Hippocampal formation (tissue), 2 donors: ENCODE results near the gene ZNF487.
"Not testable (repeated sequence)": the region's sequence is repeated elsewhere in the genome, so short reads cannot be mapped to it uniquely, and the experiment has no call there.

Source experiments
- DNase-seq, 2 donors: peaks; one replicate each; lab custom pipeline; 2025; lab: John Stamatoyannopoulos, UW

The ZNF487 gene

GRCh38 chr10:43437141-43437870 lies 395 bp downstream of the ZNF487 start:
- no peak for DNase-seq

DNA sequence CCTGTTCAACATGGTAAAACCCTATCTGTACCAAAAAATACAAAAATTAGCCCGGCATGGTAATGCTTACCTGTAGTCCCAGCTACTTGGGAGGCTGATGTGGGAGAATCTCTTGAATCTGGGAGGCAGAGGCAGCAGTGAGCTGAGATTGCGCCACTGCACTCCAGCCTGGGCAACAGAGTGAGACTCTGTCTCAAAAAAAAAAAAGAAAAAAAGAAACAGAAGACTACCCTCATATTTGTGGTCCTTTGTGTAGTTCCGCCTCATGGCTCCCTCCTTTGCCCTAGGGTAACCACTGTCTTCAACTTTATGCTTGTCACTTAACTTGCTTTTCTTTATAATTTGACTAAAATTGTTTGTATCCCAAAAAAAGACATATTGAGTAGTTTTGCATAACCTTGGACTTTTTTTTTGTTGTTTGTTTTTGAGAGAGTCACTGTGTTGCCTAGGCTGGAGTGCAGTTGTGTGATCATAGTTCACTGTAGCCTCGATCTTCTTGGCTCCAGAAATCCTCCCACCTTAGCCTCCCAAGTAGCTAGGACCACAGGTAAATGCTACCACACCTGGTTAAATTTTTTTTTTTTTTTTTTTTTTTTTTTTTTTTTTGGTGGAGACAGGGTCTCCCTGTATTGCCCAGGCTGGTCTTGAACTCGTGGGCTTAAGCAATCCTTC lies 3.7 kb downstream of the ZNF487 start:
- no peak for DNase-seq

DNA sequence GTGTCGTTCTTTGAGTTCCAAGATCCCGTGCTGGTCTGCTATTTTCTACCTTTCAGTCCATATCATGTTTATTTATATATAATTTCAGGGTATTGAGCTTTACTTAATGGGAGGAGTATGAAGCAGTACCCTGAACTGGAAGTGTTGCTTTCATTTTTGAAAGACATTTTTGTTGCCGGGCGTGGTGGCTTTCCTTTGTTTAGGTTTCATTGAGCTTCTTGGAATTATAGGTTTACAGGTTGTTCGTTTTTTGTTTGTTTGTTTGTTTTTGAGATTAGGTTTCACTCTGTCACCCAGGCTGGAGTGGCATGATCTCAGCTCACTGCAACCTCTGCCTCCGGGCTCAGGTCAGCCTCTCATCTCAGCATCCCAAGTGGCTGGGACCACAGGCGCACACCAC lies 7.4 kb downstream of the ZNF487 start:
- no peak for DNase-seq

- no peak for DNase-seq
Measured at GRCh38 chr10:43444897-43445466, 8.1 kb downstream of the ZNF487 start.

- DNase-seq = not testable (repeated sequence)
Measured at GRCh38 chr10:43446219-43447017, 9.5 kb downstream of the ZNF487 start.

DNA sequence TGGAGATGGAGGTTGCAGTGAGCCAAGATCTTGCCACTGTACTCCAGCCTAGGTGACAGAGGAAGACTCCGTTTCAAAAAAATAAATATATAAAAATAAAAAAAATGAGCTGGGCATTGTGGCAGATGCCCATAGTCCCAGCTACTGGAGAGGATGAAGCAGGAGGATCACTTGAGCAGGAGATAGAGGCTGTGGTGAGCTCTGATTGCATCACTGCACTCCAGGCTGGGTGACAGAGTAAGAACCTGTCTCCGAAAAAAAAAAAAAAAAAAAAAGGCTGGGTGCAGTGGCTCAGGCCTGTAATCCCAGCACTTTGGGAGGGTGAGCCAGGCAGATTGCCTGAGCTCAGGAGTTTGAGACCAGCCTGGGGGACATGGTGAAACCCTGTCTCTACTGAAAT lies 11.8 kb downstream of the ZNF487 start:
- DNase-seq = no peak

DNA sequence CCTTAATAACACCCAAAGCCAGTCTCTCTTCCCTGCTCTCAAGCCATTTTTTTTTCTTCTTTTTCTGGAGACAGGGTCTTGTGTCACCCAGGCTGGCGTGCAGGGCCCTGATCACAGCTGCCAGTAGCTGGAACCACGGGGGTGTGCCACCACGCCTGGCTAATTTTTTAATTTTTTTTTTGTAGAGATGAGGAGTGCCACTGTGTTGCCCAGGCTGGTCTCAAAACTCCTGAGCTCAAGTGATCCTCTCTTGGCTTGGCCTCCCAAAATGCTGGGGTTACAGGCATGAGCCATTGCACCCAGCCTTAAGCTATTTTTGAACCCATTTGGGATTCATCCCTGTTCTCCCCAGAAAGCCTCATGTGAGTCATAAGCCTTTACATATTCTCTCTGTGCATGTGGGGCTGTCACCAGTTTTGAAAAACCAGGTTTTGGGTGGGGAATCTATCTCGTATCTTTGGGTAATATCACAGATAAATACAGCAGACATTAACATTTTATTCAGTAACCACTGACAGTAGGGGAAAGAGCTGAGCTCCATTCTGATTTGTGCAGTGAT lies 15.5 kb downstream of the ZNF487 start:
- no peak for DNase-seq

DNA sequence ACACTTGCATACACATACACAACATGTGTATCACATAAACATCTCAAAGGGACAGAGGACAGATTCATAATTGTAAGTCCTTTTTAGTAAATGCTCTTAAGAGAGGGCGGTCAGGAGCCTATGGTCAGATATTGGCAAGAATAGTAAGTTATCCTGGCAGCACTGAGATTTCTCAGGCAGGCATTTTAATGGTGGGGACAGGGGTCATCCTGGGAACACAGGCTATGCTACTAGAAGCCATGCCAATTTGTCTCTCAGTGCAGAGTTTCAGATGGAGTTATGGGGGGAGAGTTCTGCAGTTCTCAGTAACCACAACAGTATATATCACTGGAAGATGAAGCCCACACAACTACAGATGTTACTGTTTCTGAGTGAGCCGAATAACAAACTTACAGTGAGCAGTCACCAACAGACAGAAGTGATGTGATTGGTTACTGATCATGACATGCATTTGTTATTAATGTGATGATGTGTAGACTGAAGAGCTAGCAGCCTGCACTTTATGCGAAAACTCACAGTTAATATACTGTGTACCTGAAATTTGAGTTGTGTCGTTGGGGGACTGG lies 16.4 kb downstream of the ZNF487 start:
- no peak for DNase-seq

GRCh38 chr10:43454025-43454424 lies 17.1 kb downstream of the ZNF487 start:
- not testable (repeated sequence) for DNase-seq

DNA sequence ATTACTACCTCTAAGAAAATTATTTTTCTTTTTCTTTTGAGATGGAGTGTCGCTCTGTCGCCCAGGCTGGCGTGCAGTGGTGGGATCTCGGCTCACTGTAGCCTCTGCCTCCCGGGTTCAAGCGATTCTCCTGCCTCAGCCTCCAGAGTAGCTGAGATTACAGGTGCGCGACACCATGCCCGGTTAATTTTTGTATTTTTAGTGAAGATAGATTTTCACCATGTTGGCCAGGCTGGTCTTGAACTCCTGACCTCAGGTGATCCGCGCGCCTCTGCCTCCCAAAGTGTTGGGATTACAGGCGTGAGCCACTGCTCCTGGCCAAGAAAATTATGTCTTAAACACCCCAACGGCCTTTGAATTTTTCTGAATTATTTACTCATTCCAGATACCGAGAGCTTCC lies 19.6 kb downstream of the ZNF487 start:
- DNase-seq = not testable (repeated sequence)

GRCh38 chr10:43458227-43458626 lies 21.3 kb downstream of the ZNF487 start:
- no peak for DNase-seq

- peak in 1 of 2 donors; percentile 84 for DNase-seq
Measured at GRCh38 chr10:43461950-43462349, 25.0 kb downstream of the ZNF487 start.

- not testable (repeated sequence) for DNase-seq
Measured at GRCh38 chr10:43465086-43465735, 28.3 kb downstream of the ZNF487 start.

- not testable (repeated sequence) for DNase-seq
Measured at GRCh38 chr10:43465736-43466120, 28.8 kb downstream of the ZNF487 start.

DNA sequence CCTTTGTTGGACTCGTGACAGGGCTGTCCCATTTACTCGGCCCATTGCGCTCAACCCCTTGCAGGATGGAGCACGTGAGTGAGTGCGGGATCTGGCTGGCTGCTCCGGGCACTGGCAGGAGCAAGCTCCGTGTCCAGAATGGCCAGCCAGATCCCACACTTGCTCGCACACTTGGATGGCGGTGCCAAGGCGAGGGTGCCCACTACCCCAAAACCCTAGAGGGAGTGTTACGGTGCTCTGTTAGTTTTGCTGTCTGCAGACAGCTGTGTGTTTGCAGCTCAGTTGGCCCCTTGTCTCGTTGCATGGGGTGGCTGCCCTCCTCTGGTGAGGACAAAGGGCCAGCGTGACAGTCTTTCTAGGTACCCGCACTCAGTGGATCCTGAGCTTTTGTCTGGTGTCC lies 34.2 kb downstream of the ZNF487 start:
- no peak for DNase-seq

DNA sequence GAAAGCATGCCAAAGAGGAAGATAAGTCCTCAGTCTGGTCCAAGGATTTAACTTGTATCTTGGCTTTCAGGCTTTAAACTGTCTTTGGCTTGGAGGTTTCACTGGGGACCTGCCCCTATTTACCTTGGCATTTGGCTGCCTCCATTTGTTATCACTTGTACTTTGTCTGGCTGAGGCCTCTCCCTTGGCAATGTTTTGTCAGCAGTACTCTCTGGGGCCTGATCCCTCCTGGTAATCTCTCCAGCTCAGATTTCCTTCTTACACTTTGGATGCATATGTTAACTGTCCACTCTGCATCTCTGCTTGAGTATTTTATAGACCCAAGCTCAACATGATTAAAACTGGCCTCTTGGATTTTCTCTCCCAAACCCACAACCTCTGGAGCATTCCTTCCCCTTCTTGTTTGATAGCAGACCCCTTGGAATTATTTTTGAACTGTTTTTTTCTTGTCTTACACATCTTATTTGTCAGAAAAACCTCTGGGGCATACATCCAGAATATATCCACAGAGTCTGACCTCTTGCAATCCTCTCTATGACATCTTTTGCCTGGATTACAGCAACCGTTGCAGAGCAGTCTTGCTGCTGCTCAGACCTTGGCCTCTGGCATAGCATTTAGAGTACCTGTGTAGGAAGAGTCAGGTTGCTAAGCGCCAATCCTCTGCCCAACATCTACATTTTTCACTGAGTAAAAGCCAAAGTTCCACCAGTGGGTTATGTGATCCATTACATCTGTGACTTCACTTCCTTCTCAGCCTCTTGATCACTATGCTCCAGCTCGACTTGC lies 35.2 kb downstream of the ZNF487 start:
- DNase-seq = no peak

- no peak for DNase-seq
Measured at GRCh38 chr10:43479275-43479674, 42.4 kb downstream of the ZNF487 start.

DNA sequence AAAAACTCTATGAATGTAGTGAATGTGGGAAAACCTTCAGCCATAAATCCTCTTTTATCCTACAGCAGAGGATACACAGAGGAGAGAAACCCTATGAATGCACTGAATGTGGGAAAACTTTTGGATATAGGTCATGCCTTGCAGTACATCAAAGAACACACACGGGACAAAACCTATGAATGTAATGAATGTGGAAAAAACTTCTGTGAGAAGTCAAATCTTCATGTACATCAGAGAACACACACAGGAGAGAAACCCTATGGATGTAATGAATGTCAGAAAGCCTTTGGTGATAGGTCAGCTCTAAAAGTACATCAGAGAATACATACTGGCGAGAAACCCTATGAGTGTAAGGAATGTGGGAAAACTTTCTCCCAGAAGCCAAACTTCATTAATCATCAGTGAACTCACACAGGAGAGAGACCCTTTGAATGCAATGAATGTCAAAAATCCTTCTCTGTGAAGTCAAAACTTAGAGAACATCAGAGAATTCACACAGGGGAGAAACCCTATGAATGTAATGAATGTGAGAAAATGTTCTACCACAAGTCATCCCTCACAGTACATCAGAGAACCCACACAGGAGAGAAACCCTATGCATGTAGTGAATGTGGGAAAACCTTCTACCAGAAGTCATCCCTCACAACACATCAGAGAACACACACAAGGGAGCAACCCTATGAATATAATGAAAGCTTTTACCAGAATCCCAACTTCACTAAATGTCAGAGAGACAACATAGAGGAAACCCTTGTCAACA lies 45.6 kb downstream of the ZNF487 start:
- DNase-seq = no peak

- no peak for DNase-seq
Measured at GRCh38 chr10:43491855-43492254, 54.9 kb downstream of the ZNF487 start.

DNA sequence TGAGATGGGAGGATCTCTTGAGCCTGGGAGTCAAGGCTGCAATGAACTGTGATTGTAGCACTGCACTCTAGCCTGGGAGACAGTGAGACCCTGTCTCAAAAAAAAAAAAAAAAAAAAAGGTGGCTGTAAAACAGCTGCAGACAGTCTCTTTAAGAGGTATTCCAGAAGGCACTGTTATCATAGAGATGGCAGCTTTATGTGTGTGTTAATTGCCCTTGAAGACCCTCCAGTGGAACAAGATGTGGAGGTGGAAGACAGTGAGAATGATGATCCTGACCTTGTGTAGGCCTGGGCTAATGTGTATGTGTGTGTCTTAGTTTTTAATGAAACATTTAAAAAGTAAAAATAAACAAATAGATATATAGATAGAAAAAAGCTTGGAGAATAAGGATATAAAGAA lies 66.0 kb downstream of the ZNF487 start:
- DNase-seq = no peak
